K562 (cell line): ENCODE results near the gene NOTCH1. TPM values are rescaled to one million over a fixed set of nuclear protein-coding genes. Genes with fewer than 3 reads are reported as not detected.

Source experiments
- ATAC-seq: fragments of 200-7000 bp; cut with Tn5 transposase; 3 replicates; pipeline ENCODE4 v1.9.1; 2020; ENCODE audit warnings: moderate library complexity
- BruUV-seq: library from RNA; stranded (reverse); fragments of 400-500 nt; replicated peaks from 2 replicates; lab custom pipeline; 2021; lab: Mats Ljungman, UMichigan
- CTCF ChIA-PET: fragments of 300-600 bp; formaldehyde crosslinking; extraction: SDS; loops from one replicate; lab custom pipeline; 2021; ENCODE audit warnings: low intra/inter-chr PET ratio; lab: Yijun Ruan, JAX
- POLR2A ChIA-PET: fragments of 300-600, 350-650 bp; sonication (Branson Sonifier 250); formaldehyde crosslinking; extraction: SDS; loops from one replicate; lab custom pipeline; 2021; ENCODE audit warnings: antibody characterized with exemption, inconsistent platforms; lab: Yijun Ruan, JAX
- DNase-seq, 4 experiments: peaks; one replicate each; pipeline versions ENCODE4 v3.0.0 to v3.0.0-alpha.2; 2011 to 2018; ENCODE audit warnings: low spot score in 3 of 4, mixed read lengths in 3 of 4; ENCODE audit errors: extremely low read depth in 1 of 4
- FAIRE-seq: peaks from 2 replicates; lab custom pipeline; 2011; peaks lifted over from hg19 to GRCh38; lab: Jason Lieb, UNC
- H2AFZ ChIP-seq: 2 replicates; pipeline ENCODE4 v1.6.0; 2011; ENCODE audit warnings: low read depth, low read length, control low read depth, inconsistent platforms
- H3K27ac ChIP-seq: fragments of 200-600 bp; 3 replicates; pipeline ENCODE4 v1.8.0; 2011; ENCODE audit warnings: low read depth, mild to moderate bottlenecking, control low read depth, inconsistent platforms, low read length, moderate library complexity, mixed read lengths; ENCODE audit errors: extremely low read depth
- H3K27me3 ChIP-seq, 2 experiments: fragments of 300-600 bp in 1 of 2; 2 replicates in 1 of 2; 3 replicates in 1 of 2; pipeline versions ENCODE4 v1.6.0 to v1.8.0; 2011; ENCODE audit warnings: inconsistent platforms in 2 of 2, low read length in 2 of 2, mild to moderate bottlenecking in 1 of 2, mixed read lengths in 1 of 2, moderate library complexity in 1 of 2; ENCODE audit not compliant: control insufficient read depth in 2 of 2, insufficient read depth in 2 of 2
- H3K36me3 ChIP-seq: fragments of 300-600 bp; 3 replicates; pipeline ENCODE4 v1.8.0; 2011; ENCODE audit warnings: mild to moderate bottlenecking, low read length, inconsistent platforms; ENCODE audit not compliant: control insufficient read depth, insufficient read depth
- H3K4me1 ChIP-seq, 2 experiments: fragments of 200-600 bp in 1 of 2; replicated peaks in 1 of 2; 2 replicates in 1 of 2; 3 replicates in 1 of 2; pipeline versions ENCODE4 v1.5.1 to v1.8.0; 2011; ENCODE audit warnings: inconsistent platforms in 2 of 2, low read length in 2 of 2, mild to moderate bottlenecking in 1 of 2, mixed read lengths in 1 of 2, moderate library complexity in 1 of 2; ENCODE audit not compliant: control insufficient read depth in 2 of 2, insufficient read depth in 2 of 2
- H3K4me2 ChIP-seq: 2 replicates; pipeline ENCODE4 v1.6.1; 2011; ENCODE audit warnings: low read length, control low read depth, inconsistent platforms, mixed read lengths; ENCODE audit not compliant: insufficient read depth
- H3K4me3 ChIP-seq: fragments of 200-600 bp; sonication (generic), shearing (Covaris generic); 2 replicates; pipeline ENCODE4 v1.5.1; 2016; ENCODE audit warnings: control low read depth, inconsistent platforms
- H3K79me2 ChIP-seq: fragments of 200-600 bp; 3 replicates; pipeline ENCODE4 v1.8.0; 2011; ENCODE audit warnings: low read length, inconsistent platforms; ENCODE audit not compliant: control insufficient read depth, insufficient read depth
- H3K9ac ChIP-seq, 2 experiments: 2 replicates each; pipeline versions ENCODE4 v1.6.0 to v1.6.1; 2011; ENCODE audit warnings: low read depth in 2 of 2, low read length in 2 of 2, control low read depth in 1 of 2, inconsistent platforms in 1 of 2, mild to moderate bottlenecking in 1 of 2, mixed read lengths in 1 of 2; ENCODE audit not compliant: insufficient read depth in 1 of 2
- H3K9me1 ChIP-seq: one replicate; pipeline ENCODE4 v1.6.0; 2011; ENCODE audit warnings: inconsistent platforms, mild to moderate bottlenecking, low read length, moderate library complexity; ENCODE audit not compliant: control insufficient read depth, insufficient read depth
- H3K9me3 ChIP-seq: replicated peaks from 2 replicates; pipeline ENCODE4 v1.5.1; 2011; ENCODE audit warnings: low read depth, low read length, inconsistent platforms; ENCODE audit not compliant: control insufficient read depth, insufficient read depth
- H4K20me1 ChIP-seq: replicated peaks from 2 replicates; pipeline ENCODE4 v1.6.1; 2011; ENCODE audit warnings: low read length, inconsistent platforms, mixed read lengths; ENCODE audit not compliant: control insufficient read depth, insufficient read depth
- E2F4 ChIP-seq: sonication (generic); formaldehyde crosslinking; IDR thresholded peaks from 2 replicates; pipeline ENCODE4 v1.8.0; 2022; ENCODE audit warnings: mild to moderate bottlenecking, low read depth, missing genetic modification reagents
- EP400 ChIP-seq: fragments of 450-650 bp; IDR thresholded peaks from 2 replicates; pipeline ENCODE4 v1.6.1; 2017; ENCODE audit warnings: antibody characterized with exemption, mild to moderate bottlenecking, moderate library complexity
- ERF ChIP-seq: fragments of 450-650 bp; formaldehyde crosslinking; IDR thresholded peaks from 2 replicates; pipeline ENCODE4 v1.4.0; 2020; ENCODE audit warnings: mild to moderate bottlenecking, mixed read lengths
- GMEB1 ChIP-seq: fragments of 250-450 bp; sonication (Bioruptor Pico); IDR thresholded peaks from 2 replicates; pipeline ENCODE4 v1.4.0; 2020; ENCODE audit warnings: mild to moderate bottlenecking
- JUN ChIP-seq, 2 experiments: sonication (generic) in 1 of 2; formaldehyde crosslinking in 1 of 2; IDR thresholded peaks; 2 replicates each; pipeline versions ENCODE4 v1.6.1 to v1.8.0; 2012 to 2022; ENCODE audit warnings: borderline replicate concordance in 2 of 2, mild to moderate bottlenecking in 2 of 2, improper control_type of control experiment in 1 of 2, low read depth in 1 of 2, low read length in 1 of 2, missing genetic modification reagents in 1 of 2
- KDM5B ChIP-seq: fragments of 200-600 bp; sonication (generic); IDR thresholded peaks from 2 replicates; pipeline ENCODE4 v1.6.1; 2012; ENCODE audit warnings: low read depth, mild to moderate bottlenecking, moderate library complexity, low read length, control low read depth, inconsistent platforms; ENCODE audit not compliant: insufficient replicate concordance
- MAFG ChIP-seq: fragments of 450-650 bp; conservative IDR thresholded peaks from 2 replicates; pipeline ENCODE4 v1.6.1; 2016; ENCODE audit warnings: missing genetic modification characterization, missing compliant biosample characterization
- PRMT5 ChIP-seq: sonication (generic); formaldehyde crosslinking; IDR thresholded peaks from 2 replicates; pipeline ENCODE4 v1.5.0; 2020; ENCODE audit warnings: missing genetic modification reagents
- SETDB1 ChIP-seq: IDR thresholded peaks from one replicate; pipeline ENCODE4 v1.6.1; 2012; ENCODE audit warnings: low read length, control low read depth, inconsistent platforms
- ZNF41 ChIP-seq: fragments of 250-450 bp; sonication (Bioruptor Pico); conservative IDR thresholded peaks from 2 replicates; pipeline ENCODE4 v1.4.0; 2020; ENCODE audit warnings: mild to moderate bottlenecking
- ZNF644 ChIP-seq: fragments of 200-800 bp; sonication (Bioruptor generic); IDR thresholded peaks from 2 replicates; pipeline ENCODE4 v1.6.1; 2016; ENCODE audit warnings: low read depth, missing genetic modification characterization, missing compliant biosample characterization
- ZNF695 ChIP-seq: fragments of 450-650 bp; formaldehyde crosslinking; IDR thresholded peaks from 2 replicates; pipeline ENCODE4 v1.4.0; 2020; ENCODE audit warnings: mild to moderate bottlenecking, moderate library complexity
- WGBS: fragments of 100-300 bp; shearing (Covaris generic); methylation state at CpG from one replicate; pipeline ENCODE4 v1.1.6; 2016; ENCODE audit warnings: low coverage, mixed read lengths; ENCODE audit not compliant: insufficient coverage; ENCODE audit errors: missing lambda C conversion rate; 5-methylcytosine and 5-hydroxymethylcytosine counted together
- in situ Hi-C: fragments of 300-500 bp; cut with MboI; formaldehyde crosslinking; loops from 4 replicates; pipeline ENCODE4 v1.15.0; 2018; ENCODE audit warnings: inconsistent platforms, mixed read lengths
- intact Hi-C: fragments of 100-400 bp; cut with micrococcal nuclease; formaldehyde crosslinking; loops from 2 replicates; pipeline ENCODE4 v1.14.2; 2022
- polyA plus RNA-seq, 8 experiments: library from polyadenylated mRNA; depleted of rRNA in 4 of 8; stranded (reverse) in 5 of 8; unstranded in 3 of 8; fragments of >200 nt; fragmentation: Nextera tagmentation in 2 of 8; fragmentation: Illumina TruSeq in 1 of 8; extraction: Ambion mirVana in 2 of 8; extraction: Trizol in 1 of 8; gene quantifications; 2 replicates each; pipeline versions ENCODE4 v1.2.1 to v1.2.3, GENCODE V29; 2011 to 2014; ENCODE audit warnings: inconsistent platforms in 1 of 8, missing spikeins in 1 of 8
- total RNA-seq, 7 experiments: library from RNA; depleted of rRNA in 6 of 7; stranded (reverse); fragments of >200 nt in 6 of 7; fragmentation: Illumina TruSeq in 2 of 7; extraction: Trizol in 2 of 7; gene quantifications; 2 replicates each; pipeline versions ENCODE4 v1.2.1 to v1.2.3, GENCODE V29; 2011 to 2021; ENCODE audit warnings: low replicate concordance in 1 of 7
- TF ChIP-seq, protein P1 (sequence below): fragments of 250-450 bp; sonication (Bioruptor Pico); IDR thresholded peaks from 2 replicates; pipeline ENCODE4 v1.9.0; 2021; ENCODE audit warnings: mild to moderate bottlenecking, inconsistent platforms

NOTCH1 gene
- total and polyA plus RNA-seq, 9 of the 15 experiments (the other 6 are each of a cell fraction or from before 2014, with no cell fraction given), result 0.03 to 31.4 (median 2.3) TPM

- H3K27me3 ChIP-seq, result peaks cover 0 to 15% of the 10 kb centered on the region in 2 experiments; a peak in 2 of 5 replicates
- peaks cover 47% of the 10 kb centered on the region for H3K79me2 ChIP-seq
- no TSS peak for BruUV-seq
- POLR2A ChIA-PET, result interaction anchor here (0.6 to 1.0 kb wide), 4 partner anchors 9 to 57 kb away, joined by 3 to 5 read pairs (median 4); no protein-coding TSS in a partner anchor
- peak within 1 kb of the TSS; percentile 100 for H3K27ac ChIP-seq
- H2AFZ ChIP-seq, result peak within 1 kb of the TSS; percentile 100
- DNase-seq (peak; percentile 89 to 98 (median 93)), ATAC-seq (peak; percentile 83), FAIRE-seq (peak; percentile 73)
- H3K4me2 ChIP-seq, result peak within 1 kb of the TSS; percentile 97
- H3K9ac ChIP-seq, result peak within 1 kb of the TSS; percentile 98
- H3K36me3 ChIP-seq, result peaks cover 24% of the 10 kb centered on the region; the same call in 2 of the 3 replicates
- H3K9me3 ChIP-seq, result no peaks in the 10 kb centered on the region
- CTCF ChIA-PET, result interaction anchor here (7.1 kb wide), 1 partner anchor 147 kb away, joined by 154 read pairs; no protein-coding TSS in a partner anchor
- intact Hi-C loops, result no loop called here
- in situ Hi-C loops, result no loop called here
- peak within 1 kb of the TSS; percentile 97 for H3K4me3 ChIP-seq
- peaks cover 35% of the 10 kb centered on the region for H4K20me1 ChIP-seq
- peaks cover 17 to 38% of the 10 kb centered on the region in 2 experiments for H3K4me1 ChIP-seq
- whole genome bisulfite sequencing, result 1% methylated on average over 13 of the region's 109 CpGs
- H3K9me1 ChIP-seq, result no peaks in the 10 kb centered on the region
- TF ChIP-seq GMEB1, result peak; percentile 82
- peak; percentile 85; the same call in 1 of the 2 replicates for TF ChIP-seq EP400
- TF ChIP-seq ZNF695 (CRISPR knock-in tag), result no peak
- TF ChIP-seq KDM5B, result peak; percentile 74
- peak; percentile 57; the same call in 1 of the 2 replicates for TF ChIP-seq ERF (CRISPR knock-in tag)
- TF ChIP-seq, protein P1, sequence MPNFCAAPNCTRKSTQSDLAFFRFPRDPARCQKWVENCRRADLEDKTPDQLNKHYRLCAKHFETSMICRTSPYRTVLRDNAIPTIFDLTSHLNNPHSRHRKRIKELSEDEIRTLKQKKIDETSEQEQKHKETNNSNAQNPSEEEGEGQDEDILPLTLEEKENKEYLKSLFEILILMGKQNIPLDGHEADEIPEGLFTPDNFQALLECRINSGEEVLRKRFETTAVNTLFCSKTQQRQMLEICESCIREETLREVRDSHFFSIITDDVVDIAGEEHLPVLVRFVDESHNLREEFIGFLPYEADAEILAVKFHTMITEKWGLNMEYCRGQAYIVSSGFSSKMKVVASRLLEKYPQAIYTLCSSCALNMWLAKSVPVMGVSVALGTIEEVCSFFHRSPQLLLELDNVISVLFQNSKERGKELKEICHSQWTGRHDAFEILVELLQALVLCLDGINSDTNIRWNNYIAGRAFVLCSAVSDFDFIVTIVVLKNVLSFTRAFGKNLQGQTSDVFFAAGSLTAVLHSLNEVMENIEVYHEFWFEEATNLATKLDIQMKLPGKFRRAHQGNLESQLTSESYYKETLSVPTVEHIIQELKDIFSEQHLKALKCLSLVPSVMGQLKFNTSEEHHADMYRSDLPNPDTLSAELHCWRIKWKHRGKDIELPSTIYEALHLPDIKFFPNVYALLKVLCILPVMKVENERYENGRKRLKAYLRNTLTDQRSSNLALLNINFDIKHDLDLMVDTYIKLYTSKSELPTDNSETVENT (CRISPR knock-in tag), result 0 out of 2 replicates have a peak, but pooled peaks have one; percentile 59
- TF ChIP-seq PRMT5 (CRISPR knock-in tag), result peak; percentile 2; the same call in 1 of the 2 replicates
- peak; percentile 74; the same call in 1 of the 2 replicates for TF ChIP-seq E2F4
- no peak for TF ChIP-seq ZNF41 (CRISPR knock-in tag)
- TF ChIP-seq ZNF644, result no peak
- TF ChIP-seq MAFG (tag), result no peak
- TF ChIP-seq JUN (IDR thresholded peaks at IDR 0.05; ENCODE audit: borderline replicate concordance, low read depth, low read length), result peak; percentile 36; the same call in 1 of the 2 replicates
- TF ChIP-seq JUN (CRISPR knock-in tag; IDR thresholded peaks at IDR 0.05; ENCODE audit: borderline replicate concordance), result 0 out of 2 replicates have a peak, but pooled peaks have one; percentile 71
- TF ChIP-seq SETDB1, result no peak
These were observed 62.9 kb downstream of the NOTCH1 start, which contains the start of gene SEC16A for GRCh38 chr9:136482793-136483588. Gene SEC16A (minus strand): TSS chr9:136483040. CDS start chr9:136477615, 5,425 bp downstream.
